ENCODE data around the gene SNCA.

SNCA gene

GRCh38 chr4:89703829-89704590 is 133.0 kb downstream of the SNCA start:
- no peak for DNase-seq

DNA sequence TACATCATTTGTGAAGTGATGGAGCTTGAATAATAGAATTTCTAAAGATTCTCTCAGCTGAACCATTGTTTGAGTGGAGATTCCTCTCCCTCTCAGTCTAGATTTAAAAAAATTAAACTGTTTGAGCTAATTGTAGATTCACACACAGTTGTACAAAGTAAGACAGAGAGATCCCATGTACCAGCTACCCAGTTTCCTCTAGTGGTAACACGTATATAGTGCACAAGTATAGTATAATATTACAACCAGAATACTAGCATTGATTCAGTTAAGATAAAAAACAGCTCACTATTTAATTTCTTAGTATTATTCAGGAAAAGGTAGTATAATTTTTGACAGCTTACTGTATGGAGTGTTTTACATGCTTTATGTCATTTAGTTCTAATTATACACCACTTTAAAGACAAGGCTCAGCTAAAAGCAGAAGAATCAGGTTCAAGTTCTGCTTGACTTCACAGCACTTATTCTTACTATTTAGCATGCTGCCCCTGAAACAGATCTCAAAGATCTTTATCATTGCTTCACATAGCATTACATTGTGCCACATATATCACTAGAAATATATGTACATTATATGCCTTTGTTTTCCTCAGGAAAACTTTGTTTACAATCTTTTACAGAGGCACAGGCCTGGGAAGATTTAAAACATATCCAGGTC is 136.1 kb downstream of the SNCA start:
- DNase-seq, result no peak

DNA sequence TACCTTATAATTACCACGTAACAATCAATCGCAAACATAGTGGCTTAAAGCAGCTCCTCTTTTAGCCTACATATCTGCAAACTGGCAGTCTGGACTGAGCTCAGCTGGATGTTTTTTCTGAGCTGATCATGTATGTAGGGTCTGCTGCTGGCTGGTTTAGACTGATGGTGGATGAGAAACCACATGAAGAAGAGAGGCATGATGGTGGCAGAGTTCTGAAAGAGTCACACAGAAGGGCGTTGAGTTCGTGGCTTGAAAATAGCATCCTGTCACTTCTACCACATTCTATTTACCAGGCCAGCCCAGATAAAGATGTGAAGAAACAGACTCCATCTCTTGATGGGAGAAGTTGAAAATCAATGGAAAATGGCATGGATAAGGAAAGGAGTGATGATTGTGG is 151.3 kb downstream of the SNCA start:
- no peak for DNase-seq

GRCh38 chr4:89685277-89685676 is 151.7 kb downstream of the SNCA start:
- DNase-seq, result no peak

DNA sequence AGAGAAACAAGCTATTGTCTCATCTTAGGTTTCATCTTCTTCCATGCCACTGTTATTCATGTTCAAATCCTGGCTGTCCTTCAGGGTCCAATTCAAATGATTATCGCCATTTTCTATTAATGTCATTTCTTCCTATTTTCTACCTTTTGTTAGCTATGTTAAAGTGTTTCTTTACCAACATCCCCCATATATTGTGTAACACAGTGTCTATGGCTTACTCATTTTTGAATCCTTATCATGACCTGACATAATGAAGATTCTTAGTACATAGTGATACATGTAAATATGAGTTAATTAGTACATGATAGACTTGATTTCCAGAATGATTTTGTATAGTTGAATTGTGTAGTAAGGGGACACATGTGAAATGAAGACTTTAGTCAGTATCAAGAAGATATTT is 152.4 kb downstream of the SNCA start:
- DNase-seq, result no peak

DNA sequence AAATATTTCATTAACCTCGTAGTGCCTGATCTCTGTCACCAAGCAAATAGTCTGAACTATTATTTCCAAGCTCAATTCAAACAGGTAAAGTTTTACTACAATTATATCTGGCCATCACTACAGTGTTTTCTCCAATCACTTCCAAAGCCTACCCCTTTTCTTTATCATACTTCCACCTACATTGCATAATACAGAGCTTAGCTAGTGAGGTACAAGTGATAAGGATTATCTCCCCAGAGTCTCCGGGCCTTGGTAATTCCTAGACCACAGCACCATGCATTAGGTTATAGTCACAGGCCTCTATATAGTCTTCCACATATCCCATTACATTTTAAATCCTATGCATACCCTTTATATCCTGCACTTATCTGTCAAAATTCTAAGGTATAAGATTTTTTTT is 154.2 kb downstream of the SNCA start:
- no peak for DNase-seq

GRCh38 chr4:89681671-89682070 is 155.3 kb downstream of the SNCA start:
- no peak for DNase-seq

DNA sequence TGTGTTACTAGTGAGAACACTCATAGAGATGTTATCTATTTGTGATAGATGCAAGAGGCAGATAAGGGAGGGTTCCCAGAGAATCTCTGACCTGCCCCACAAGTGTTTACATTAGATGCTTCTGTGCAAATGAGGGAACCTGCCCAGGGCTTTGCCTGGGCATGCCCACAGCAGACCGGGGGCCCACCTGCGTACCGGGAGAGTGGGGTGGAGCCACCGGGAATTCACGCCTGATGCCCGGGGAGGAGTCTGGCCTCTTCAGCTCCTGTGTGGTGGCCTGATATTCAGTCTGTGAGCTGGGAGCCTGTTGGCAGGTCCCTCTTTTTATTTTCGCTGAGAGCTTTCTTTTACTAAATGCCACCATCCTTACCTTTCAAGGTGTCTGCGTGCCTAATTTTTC is 155.7 kb downstream of the SNCA start:
- no peak for DNase-seq

DNA sequence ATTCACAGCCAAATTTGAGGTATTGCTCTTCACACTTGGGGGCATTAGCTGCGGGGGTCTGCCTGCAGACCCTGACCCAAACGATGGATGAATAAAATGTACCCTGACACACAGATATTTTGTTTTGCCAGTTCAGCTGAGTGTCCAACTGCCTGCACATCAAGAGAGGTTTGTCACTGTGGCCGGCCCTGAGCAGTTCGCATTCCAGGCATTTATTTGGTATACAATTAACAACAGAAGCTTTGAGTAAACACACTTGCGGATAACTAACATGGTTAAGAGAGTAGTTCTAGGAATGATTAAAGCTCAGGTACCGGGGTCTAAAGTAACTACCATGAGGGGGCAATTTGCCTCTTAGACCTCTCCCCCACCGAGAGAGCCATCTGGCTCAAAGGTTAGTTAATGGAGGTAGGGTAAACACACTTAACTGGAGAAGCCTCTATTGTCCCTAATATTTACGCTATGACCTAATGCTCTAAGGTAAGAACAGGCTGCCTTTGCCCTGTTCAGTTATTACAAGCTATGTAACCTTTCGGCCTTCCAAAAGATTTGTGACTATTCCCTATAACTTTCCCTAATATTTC is 162.0 kb downstream of the SNCA start:
- DNase-seq, result no peak

All from activated CD4-positive, alpha-beta T cell treated with anti-CD3 and anti-CD28 coated beads, Interleukin-10, Interleukin-2, amounts not matched to agents 100 ng/mL and 50 ng/mL, durations not matched to agents 16 hours and 8 hours (primary cell).